Caki2 (cell line): ENCODE data around the gene BRINP3. TPM values are rescaled to one million over a fixed set of nuclear protein-coding genes. Genes with fewer than 3 reads are reported as not detected.

Source experiments
- DNase-seq: peaks from one replicate; pipeline ENCODE4 v3.0.0-alpha.2; 2015; ENCODE audit warnings: low read depth
- in situ Hi-C: cut with HindIII; loops from 2 replicates; pipeline ENCODE4 v1.10.0; 2016; ENCODE audit warnings: low sequenced_read_pairs, low pct_unique_long_range_greater_than_20kb, mixed read lengths
- total RNA-seq: library from RNA; depleted of rRNA; stranded (reverse); fragments of >200 nt; shearing (Covaris generic); gene quantifications from 2 replicates; pipeline ENCODE4 v1.2.3, GENCODE V29; 2014; ENCODE audit warnings: low replicate concordance

Gene BRINP3
- total RNA-seq, 1 experiment from 2014 or later = not detected

- in situ Hi-C loops = no loop called here
- no peak for DNase-seq
Measured at GRCh38 chr1:190464690-190465089, 13.0 kb downstream of the BRINP3 start.

DNA sequence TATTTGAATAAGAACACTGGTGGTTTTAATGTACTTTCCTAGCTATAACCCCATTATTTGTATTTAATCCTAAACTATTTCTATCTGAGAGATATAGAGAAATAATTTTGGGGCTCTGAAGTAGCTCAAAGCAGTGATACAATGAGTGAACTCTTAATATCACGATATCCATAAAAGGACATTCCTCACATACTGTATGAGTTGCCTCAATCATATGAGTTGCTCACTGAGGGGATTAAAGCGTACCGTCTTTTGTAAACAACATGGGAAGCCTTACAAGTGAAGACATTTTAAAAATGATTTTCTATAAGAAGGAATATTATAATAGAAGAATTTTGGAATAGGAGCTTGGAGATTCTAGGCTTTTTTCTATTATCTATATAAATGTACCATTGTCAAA is 21.5 kb downstream of the BRINP3 start:
- in situ Hi-C loops = no loop called here
- DNase-seq = no peak

DNA sequence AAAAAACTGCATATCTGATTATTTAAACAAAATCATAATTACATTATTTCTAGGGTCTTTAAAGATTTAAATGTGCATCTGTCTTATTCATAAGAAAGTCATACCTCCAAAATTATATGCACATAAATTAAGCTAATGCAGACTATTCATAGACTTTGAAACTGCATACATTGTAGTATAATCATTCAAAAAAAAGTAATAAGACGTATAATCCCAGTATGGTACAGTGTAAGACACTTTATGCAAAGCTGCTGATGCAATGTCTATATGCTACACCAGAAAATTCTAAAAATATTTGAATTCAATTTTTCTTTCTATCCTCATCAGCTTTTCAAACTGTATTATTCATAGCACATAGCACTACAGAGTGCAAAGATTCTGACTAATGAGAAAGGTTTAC is 22.0 kb downstream of the BRINP3 start:
- DNase-seq = no peak
- in situ Hi-C loops = no loop called here

- in situ Hi-C loops = no loop called here
- no peak for DNase-seq
Measured at GRCh38 chr1:190453550-190453949, 24.1 kb downstream of the BRINP3 start.

DNA sequence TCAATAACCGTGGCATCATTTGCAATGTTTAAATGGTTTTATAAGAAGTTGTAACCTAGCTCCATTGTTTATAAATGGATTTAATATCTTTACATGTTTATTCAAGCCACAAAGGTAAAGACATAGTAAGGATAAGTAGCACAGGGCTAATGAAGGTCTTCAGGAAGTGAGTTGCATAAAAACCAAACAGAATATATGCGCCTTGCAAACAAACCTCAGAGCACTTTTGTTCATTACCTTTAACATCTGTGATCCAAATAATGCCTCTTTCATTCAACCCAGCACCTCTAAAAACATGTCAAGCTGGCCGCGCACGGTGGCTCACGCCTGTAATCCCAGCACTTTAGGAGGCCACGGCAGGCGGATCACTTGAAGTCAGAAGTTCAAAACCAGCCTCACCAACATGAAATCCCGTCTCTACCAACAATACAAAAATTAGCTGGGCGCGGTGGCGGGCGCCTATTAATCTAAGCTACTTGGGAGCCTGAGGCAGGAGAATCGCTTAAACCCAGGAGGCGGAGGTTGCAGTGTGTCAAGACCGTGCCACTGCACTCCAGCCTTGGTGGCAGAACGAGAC is 25.3 kb downstream of the BRINP3 start:
- DNase-seq = no peak
- in situ Hi-C loops = no loop called here

DNA sequence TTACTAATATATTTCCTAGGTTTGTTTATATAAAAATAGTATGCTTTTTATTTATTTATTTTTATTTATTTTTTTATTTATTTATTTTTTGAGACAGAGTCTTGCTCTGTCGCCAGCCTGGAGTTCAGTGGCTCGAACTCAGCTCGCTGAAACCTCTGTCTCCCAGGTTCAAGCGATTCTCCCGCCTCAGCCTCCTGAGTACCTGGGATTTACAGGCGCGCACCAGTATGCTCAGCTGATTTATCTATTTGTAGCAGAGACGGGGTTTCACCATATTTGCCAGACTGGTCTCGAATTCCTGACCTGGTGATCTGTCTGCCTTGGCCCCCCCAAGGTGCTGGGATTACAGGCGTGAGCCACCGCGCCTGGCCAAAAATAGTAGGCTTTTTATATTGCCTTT is 33.2 kb downstream of the BRINP3 start:
- in situ Hi-C loops = no loop called here
- no peak for DNase-seq

DNA sequence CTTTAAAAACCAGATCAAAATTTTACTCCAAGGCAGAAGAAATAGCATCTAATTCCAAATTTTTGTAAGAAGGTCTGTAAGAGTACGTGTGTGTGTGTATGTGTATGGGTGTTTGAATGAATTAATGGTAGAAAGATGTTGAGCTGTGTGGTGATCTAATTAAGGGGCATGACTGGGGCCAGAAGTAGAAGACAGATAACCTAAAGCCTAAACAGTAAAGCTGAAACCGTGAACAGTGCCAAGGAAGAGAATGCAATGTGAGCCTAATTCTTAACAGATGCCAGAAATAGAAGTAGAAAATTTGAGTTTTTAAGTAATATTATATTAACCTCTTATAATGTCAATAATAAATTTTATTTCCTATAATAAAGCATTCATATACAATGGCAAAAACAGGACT is 38.2 kb downstream of the BRINP3 start:
- DNase-seq = no peak
- in situ Hi-C loops = no loop called here

DNA sequence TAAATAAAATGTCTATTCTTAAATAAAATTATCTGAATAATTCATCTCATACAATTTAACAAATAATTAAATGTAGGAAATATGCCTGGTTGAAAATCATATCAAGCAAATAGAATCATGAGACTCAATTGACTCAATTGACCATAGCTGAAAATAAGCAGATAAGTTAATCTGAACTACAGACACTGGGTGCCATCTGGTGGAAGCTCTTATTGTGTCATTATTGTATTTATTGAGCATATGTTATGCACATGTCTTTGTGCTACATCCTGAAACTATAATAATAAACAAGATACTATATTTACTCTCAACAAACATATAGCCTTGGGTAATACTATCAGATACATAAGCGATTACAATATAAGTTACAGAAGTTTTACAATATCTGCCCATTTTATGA is 41.0 kb downstream of the BRINP3 start:
- DNase-seq = peak; percentile 10
- in situ Hi-C loops = no loop called here

DNA sequence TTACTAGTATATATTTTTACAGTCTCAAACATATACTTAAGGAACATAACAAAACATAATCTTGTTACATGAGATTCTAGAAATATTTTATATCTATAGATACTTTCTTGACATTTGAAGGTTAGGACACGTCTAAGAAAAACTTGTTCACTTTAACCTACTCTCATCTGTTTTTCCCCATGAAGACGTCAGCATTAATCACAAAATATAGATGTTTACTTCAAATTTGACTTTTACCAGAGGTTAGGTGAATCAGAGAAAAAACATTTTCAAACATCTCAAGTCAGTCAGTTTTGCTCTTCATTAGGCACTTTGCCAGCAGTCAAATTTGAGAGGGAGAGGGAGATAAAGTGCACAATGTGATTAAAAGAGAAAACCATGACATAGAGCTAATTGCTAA is 47.7 kb downstream of the BRINP3 start:
- in situ Hi-C loops = no loop called here
- DNase-seq = no peak

GRCh38 chr1:190429141-190429540 is 48.5 kb downstream of the BRINP3 start:
- in situ Hi-C loops = no loop called here
- DNase-seq = no peak

GRCh38 chr1:190416239-190416638 is 61.4 kb downstream of the BRINP3 start:
- in situ Hi-C loops = no loop called here
- no peak for DNase-seq

DNA sequence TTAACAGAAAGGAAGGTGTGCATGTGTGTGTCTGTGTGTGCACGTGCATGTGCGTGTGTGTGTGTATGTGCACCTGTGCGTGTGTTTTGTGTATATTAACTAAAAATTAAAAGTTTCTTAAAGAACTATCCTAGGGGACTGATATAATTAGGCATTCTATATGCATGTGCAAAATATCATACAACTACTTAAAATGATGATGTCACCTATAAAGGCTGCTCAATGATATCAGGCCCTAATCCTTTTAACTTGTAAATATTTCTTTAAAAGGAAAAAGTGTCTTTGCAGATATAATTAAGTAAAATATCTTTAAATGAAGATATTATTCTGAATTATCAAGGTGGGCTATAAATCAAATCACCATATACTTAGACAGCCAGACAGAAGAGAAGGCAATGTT is 64.5 kb downstream of the BRINP3 start:
- DNase-seq = no peak
- in situ Hi-C loops = no loop called here

GRCh38 chr1:190403402-190403801 is 74.3 kb downstream of the BRINP3 start:
- in situ Hi-C loops = no loop called here
- no peak for DNase-seq

DNA sequence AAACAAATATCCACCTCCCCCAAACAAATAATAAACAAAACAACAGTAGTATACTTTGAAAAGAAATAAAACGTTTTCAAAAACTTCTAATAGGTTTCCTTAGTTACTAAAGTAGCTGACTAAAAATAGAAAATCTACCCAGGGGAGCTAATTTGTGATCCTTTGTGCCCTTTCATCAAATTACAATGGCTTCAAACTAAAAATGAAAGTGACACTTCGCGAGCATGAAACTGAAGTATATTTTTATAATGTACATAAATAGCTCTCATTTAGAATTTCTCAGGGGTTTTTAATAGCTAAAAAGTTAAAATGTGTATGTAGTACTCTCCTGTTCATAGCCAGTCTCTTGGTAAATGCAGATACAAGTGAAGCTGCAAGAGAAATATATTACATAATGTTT is 78.4 kb downstream of the BRINP3 start:
- no peak for DNase-seq
- in situ Hi-C loops = no loop called here

DNA sequence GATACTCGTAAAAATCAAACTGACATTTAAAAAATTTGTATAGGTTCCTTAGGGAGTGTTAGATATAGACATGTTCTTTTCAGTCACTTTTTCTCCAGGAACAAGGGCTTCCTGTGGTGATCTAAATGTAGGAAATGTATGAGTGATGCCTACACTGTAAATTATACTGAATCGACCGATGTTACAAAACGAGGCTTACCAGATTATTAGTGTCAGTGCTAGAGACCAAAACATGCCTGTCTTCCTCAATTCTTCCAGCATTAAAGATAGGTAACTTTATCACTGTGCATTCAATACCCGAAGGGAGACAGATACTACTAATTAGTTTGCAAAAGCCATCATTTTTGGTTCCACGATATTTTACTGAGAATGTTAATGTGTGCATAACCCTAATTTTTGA is 86.1 kb downstream of the BRINP3 start:
- in situ Hi-C loops = no loop called here
- DNase-seq = no peak

DNA sequence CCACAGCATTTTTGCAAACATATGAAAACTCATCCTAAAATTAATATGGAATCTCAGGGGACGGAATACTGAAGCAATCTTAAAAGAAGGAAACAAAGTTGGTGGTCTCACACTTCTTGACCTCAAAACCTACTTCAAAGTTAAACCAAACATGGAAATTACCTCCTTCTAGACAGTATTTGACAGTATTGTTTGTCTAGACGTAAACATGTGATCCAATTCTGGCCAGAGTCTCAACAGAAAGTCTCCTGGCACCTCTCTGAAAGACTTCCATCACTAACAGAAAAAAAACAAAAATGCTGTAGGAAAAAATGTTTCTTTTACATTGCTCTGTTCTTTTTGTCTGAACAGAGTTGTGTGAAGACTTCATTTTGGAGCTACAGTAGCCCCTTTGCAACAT is 99.7 kb downstream of the BRINP3 start:
- in situ Hi-C loops = no loop called here
- no peak for DNase-seq

DNA sequence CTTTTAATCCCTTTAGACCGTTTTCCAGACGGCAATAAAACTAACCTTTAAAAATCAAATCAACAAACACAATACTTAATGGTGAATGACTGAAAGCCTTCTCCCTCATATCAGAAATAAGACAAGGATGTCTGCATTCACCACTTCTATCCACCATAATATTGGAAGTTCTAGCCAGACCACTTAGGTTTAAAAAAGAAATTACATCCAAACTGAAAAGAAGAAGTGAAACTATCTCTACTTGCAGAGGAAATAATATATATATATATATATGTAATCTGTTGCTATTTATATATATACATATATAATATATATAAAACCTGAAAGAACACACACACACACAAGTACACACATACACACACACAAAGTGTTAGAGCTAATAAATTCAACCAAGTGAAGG is 100.4 kb downstream of the BRINP3 start:
- in situ Hi-C loops = no loop called here
- no peak for DNase-seq

- in situ Hi-C loops = no loop called here
- DNase-seq = no peak
Measured at GRCh38 chr1:190376044-190376443, 101.6 kb downstream of the BRINP3 start.

DNA sequence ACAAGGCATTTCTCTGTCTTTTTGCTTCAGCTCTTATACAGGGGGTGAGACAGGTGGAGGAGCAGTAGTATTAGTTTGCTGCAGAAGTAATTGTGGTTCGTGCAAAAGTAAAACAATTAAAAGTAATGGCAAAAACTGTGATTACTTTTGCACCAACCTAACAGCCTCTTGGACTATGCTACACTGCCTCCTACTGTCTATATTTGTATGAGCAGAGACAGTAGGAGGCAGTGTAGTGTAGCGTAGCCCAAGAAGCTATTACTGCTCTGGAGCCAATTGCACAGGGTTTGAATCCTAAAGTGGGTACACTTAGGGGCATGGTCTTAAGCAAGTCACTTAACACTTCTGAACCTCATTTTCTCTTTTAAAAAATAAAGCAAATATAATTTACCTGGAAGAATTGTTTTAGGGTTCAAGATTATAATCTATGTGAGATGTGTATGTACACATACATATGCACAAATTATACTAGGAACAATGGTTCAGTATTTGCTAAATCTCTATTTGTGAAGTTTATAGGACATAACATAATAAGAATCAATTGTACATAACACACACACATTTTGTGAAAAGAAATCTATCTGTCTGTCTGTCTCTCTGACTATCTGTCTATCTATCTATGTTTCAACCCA is 103.8 kb downstream of the BRINP3 start:
- in situ Hi-C loops = no loop called here
- no peak for DNase-seq

GRCh38 chr1:190367200-190367599 is 110.5 kb downstream of the BRINP3 start:
- in situ Hi-C loops = no loop called here
- DNase-seq = no peak
